Activated naive CD4-positive, alpha-beta T cell (primary cell): ENCODE results near the gene CASK.
A peak's percentile ranks its signal among the peaks of the same experiment; 100 is the strongest.

Source experiments
- DNase-seq, 4 experiments: peaks; one replicate each; lab custom pipeline; 2025; lab: John Stamatoyannopoulos, UW

The CASK gene, protein sequence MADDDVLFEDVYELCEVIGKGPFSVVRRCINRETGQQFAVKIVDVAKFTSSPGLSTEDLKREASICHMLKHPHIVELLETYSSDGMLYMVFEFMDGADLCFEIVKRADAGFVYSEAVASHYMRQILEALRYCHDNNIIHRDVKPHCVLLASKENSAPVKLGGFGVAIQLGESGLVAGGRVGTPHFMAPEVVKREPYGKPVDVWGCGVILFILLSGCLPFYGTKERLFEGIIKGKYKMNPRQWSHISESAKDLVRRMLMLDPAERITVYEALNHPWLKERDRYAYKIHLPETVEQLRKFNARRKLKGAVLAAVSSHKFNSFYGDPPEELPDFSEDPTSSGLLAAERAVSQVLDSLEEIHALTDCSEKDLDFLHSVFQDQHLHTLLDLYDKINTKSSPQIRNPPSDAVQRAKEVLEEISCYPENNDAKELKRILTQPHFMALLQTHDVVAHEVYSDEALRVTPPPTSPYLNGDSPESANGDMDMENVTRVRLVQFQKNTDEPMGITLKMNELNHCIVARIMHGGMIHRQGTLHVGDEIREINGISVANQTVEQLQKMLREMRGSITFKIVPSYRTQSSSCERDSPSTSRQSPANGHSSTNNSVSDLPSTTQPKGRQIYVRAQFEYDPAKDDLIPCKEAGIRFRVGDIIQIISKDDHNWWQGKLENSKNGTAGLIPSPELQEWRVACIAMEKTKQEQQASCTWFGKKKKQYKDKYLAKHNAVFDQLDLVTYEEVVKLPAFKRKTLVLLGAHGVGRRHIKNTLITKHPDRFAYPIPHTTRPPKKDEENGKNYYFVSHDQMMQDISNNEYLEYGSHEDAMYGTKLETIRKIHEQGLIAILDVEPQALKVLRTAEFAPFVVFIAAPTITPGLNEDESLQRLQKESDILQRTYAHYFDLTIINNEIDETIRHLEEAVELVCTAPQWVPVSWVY

GRCh38 chrX:41923211-41923977, at the start of gene CASK:
Gene CASK, minus strand, starts transcription at chrX:41923554. Its CDS starts 566 bp downstream, at chrX:41922988.
- peak; percentile 41 to 79 (median 54) for DNase-seq

DNA sequence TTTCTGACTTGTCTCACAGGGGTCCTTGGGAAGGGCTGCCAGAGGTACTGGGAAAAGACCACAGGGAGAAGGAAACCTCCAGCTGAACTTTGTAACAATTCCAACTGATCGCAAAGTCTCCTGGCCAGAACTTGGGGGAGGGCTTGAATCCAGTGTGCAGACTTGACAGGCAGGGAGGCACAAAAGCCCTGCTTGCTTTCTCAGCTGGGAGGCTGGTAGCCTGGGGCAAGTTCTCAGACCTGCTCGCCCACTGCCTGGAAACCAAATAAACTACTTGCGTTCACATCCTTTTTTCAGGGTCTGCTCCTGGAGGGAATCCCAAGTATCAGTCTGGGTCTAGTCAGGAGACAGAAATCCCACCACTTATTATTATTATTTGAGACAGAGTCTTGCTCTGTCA, 48.0 kb upstream of the CASK start:
- DNase-seq, result no peak

DNA sequence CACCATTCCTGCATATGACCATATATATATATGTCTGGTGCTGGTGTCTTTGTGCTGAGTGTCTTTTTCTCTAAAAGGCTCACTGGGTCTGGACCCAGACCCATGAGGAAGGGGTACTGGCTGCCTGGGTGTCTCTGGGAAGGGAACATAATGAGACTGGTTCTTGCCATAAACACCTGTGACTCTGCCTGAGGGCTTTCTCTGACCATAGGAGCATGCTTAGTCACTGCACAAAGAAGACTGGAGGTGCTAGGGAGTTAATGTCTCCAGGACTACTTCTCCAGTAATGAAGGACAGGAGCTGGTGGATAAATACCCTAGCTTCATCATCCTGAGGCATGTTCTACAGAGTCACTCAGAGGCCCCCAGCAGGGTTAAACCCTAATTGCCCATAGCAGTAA, 47.1 kb upstream of the CASK start:
- DNase-seq, result no peak

DNA sequence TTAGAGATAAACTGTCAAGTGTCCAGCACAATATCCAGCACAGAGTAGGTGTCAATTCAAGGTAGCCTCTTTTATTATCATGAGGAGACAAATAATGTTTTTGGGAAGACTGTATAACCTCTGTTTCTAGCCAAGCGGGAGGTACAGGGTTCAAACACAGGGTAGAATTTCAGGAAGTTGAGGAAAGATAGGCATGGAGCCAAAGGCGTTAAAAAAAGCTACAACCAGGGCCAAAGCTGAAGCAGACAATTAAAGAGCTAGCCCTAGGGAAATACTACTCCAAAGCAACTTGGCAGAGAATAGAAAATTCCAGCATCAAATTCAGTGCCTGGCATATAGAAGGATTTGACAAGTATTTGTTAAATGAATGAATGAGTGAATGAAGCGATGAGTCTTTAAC, 40.0 kb upstream of the CASK start:
- no peak for DNase-seq

- DNase-seq, result no peak
These were observed 36.8 kb upstream of the CASK start for GRCh38 chrX:41960142-41960541.

- no peak for DNase-seq
These were observed 35.5 kb upstream of the CASK start for GRCh38 chrX:41958861-41959260.

- DNase-seq, result no peak
These were observed 32.7 kb upstream of the CASK start for GRCh38 chrX:41956027-41956426.

- no peak for DNase-seq
These were observed 28.7 kb upstream of the CASK start for GRCh38 chrX:41952102-41952501.

- DNase-seq, result no peak
These were observed 23.7 kb upstream of the CASK start for GRCh38 chrX:41946989-41947612.

DNA sequence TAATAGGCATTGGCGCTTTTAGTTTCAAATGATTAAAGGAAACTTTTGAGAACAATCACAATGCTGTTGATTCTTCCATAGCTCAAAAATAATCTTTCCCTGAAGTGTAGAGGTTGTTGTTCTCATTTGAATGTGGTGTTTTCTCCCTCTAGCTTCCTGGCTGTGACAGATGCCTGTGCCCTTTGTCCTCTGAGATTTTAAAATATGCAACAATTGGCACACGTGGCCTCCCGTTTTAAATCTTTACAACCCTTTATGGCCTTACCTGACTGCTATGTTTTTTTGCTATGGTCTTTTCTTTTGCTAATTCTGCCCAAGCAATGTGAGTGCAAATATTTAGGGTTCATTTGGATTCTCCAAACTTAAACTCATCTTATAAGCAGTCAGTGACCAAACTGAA, 22.9 kb upstream of the CASK start:
- DNase-seq, result no peak

DNA sequence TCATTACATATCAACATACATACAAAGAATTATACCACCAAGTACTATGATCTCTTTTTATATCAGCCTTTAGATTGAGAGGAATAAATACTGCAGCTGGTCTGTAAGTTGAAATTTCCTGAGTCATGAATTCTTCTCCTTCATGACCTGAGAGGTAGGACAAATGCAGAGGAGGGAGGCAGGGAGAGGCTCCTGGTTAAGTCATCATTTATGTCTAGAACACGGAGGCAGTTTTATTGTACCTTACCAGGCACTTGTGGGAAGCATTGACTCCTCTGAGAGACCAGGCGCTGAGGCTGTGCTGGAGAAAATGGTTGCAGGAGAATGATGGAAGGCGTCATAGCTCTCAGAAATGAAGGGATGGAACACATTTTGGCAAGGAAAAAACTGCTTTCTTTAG, 12.5 kb upstream of the CASK start:
- DNase-seq, result no peak

- no peak for DNase-seq
These were observed 10.2 kb upstream of the CASK start for GRCh38 chrX:41933546-41933945.

DNA sequence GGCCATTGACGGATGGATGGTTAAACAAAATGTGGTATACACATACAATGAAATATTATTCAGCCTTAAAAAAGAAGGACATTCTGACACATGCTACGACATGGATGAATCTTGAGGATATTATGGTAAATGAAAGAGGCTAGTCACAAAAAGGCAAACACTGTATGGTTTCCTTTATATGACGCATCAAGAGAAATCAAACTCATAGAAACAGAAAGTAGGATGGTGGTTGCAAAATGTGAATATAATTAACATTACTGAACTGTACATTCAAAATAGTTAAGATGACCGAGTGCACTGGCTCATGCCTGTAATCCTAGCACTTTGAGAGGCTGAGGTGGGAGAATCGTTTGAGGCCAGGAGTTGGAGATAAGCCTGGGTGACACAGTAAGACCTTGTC, 9.5 kb upstream of the CASK start:
- DNase-seq, result no peak

DNA sequence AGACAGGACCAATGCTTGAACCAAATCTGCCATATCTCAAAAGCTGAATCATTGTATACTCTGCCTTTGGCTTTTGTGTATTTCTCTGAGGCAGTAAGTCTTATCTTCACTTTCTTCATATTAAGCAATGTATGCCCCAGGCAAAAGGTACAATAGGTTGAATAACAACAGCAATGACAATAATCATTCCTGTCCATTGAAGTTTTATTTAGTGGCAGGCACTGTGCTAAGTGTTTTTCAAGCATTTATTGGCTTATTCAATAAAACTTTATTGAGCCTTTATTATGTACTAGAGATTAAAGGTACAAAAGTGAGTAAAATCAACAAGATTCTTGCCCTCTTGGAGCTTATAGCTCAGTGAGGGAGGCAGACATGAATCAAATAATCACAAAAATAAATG, 8.2 kb upstream of the CASK start:
- no peak for DNase-seq

DNA sequence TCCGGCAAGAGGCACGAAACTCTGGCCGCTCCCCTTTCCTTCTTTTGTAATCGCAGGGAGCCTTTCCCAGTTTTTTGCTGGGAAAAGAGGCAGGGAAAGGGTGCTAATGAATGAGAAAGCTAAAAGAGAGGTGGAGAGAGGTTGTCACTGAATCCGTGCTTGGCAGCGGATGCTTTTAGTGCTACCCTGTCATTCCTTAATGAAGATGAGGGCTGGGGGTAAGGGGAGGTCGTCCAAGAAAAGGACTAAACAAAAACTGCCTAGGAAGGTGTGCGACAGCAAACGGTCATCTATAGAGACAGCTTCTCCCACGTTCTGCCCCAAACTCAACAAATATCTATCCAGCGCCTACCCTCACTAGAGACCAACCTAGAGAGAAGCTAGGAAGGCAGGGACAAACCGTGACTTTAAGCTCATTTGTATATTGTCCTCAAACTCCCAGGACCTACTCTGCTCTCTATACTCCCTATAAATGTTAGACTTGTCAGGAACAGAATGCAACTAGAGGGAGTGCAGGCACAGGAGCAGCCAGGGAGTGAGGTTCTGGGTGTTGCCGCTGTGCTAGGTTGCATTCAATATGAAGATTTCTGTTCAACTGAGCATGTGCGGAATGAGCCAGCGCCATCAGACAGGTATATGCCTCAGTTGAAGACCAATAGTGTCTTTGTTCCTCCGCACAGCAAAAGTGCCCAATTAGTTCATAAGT, 777 bp upstream of the CASK start:
- peak in 1 of 4 experiments; percentile 1 for DNase-seq

DNA sequence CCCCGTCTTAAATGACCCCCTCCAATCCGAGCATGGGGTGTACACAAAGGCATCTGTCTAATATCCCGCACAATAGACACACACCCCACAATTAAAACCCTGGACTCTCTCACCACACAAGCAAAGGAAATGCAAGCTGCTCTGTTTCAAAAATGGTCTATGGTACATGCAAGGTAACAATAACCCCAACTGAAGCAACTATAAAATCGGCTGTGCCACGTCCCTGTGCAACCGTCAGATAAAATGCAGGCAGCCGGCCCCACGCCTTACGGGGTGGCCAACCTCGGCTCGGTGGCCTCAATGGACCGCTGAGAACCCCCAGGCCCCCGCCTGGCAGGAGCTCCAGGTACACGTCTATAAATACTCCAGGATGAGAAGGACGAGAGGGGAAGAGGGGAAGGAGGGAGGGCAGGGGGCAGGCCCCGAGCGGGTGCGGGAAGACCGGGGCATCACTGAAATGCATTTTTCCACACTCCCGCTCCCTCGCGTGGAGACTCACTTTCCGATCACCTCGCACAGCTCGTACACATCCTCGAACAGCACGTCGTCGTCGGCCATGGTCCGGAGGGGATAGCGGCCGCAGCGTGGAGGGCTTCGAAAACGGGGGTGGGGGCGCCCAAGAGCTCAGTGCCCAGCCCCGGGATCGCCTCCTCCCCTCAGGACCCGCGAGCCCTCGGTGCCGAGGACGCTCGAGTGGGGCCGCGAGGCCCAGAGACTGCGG, 763 bp downstream of the CASK start:
- DNase-seq, result peak in 2 of 4 experiments; percentile 3 to 7

- no peak for DNase-seq
These were observed 1.6 kb downstream of the CASK start for GRCh38 chrX:41921492-41922430.

DNA sequence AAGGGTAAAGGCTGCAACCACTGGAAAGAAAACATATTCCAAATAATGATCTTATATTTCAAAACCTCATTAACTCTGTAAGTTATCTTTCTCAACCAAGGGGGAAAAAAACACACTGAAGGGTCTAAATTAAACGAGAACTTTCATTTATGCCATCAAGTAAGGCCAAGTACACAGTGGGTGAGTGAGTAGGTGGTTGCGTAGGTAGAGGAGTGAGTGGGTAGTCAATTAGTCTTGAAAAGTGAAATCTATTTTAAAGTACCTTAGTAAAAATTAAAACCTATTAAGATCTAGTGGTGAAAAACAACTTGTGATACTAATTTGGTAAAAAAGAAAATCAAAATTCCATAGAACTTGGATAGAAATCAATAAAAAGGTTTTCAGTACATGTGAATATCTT, 3.5 kb downstream of the CASK start:
- DNase-seq, result no peak

GRCh38 chrX:41917517-41917916, 5.8 kb downstream of the CASK start:
- DNase-seq, result no peak
